ENCODE measurements around the gene C1orf174.

GRCh38 chr1:3918966-3919611 lies 19.0 kb upstream of the C1orf174 start:
- no peak for TF ChIP-seq EZH2 (IDR thresholded peaks at IDR 0.05; ENCODE audit: borderline replicate concordance)
- TF ChIP-seq CTCF (IDR thresholded peaks at IDR 0.05; ENCODE audit: poor library complexity) = no peak
- no peak for TF ChIP-seq EZH2phosphoT487 (IDR thresholded peaks at IDR 0.05; ENCODE audit: low read depth, severe bottlenecking, unreplicated experiment)

All from hepatocyte (in vitro differentiated cells).